ENCODE data around the gene LRTM1. TPM values are rescaled to one million over a fixed set of nuclear protein-coding genes. Genes with fewer than 3 reads are reported as not detected.

LRTM1 gene
- total RNA-seq, 2 donors from 2014 or later = 2.0 TPM; not detected in 1

GRCh38 chr3:54949491-54950044, 21.7 kb upstream of the LRTM1 start:
- Histone ChIP-seq H3K4me1 (replicated peaks) (no peaks in the 10 kb centered on the region), H3K27ac (no peak overlapping the region), H3K4me3 (no peak overlapping the region), H3K36me3 (no peaks in the 10 kb centered on the region), H3K27me3 (replicated peaks; ENCODE audit: insufficient read depth) (no peaks in the 10 kb centered on the region), H3K9me3 (no peaks in the 10 kb centered on the region)
- intact Hi-C loops (cut with DNase I) = loop anchor here (5.0 to 10.0 kb wide), 4 partner anchors 57 to 775 kb away; no protein-coding TSS in a partner anchor
- no peak for DNase-seq (ENCODE audit: low spot score)
- 66% methylated on average over 4 of the region's 4 CpGs for WGBS
- TF ChIP-seq POLR2A (IDR thresholded peaks at IDR 0.05) (no peak), CTCF (IDR thresholded peaks at IDR 0.05) (no peak)

GRCh38 chr3:54941690-54942362, 14.0 kb upstream of the LRTM1 start:
- Histone ChIP-seq H3K36me3 (no peaks in the 10 kb centered on the region), H3K27me3 (replicated peaks; ENCODE audit: insufficient read depth) (no peaks in the 10 kb centered on the region), H3K27ac (no peak overlapping the region), H3K4me1 (replicated peaks) (no peaks in the 10 kb centered on the region), H3K9me3 (no peaks in the 10 kb centered on the region), H3K4me3 (no peak overlapping the region)
- intact Hi-C loops (cut with DNase I) = no loop called here
- TF ChIP-seq POLR2AphosphoS5 (IDR thresholded peaks at IDR 0.05) (no peak), POLR2A (IDR thresholded peaks at IDR 0.05) (no peak), CTCF (IDR thresholded peaks at IDR 0.05) (no peak)
- WGBS = 80% methylated on average over 7 of the region's 7 CpGs
- no peak for DNase-seq (ENCODE audit: low spot score)

- Histone ChIP-seq H3K4me1 (replicated peaks) (no peaks in the 10 kb centered on the region), H3K4me3 (no peak overlapping the region), H3K27me3 (replicated peaks; ENCODE audit: insufficient read depth) (no peaks in the 10 kb centered on the region), H3K9me3 (no peaks in the 10 kb centered on the region), H3K36me3 (no peaks in the 10 kb centered on the region), H3K27ac (no peak overlapping the region)
- DNase-seq (ENCODE audit: low spot score) = no peak
- intact Hi-C loops (cut with DNase I) = no loop called here
- TF ChIP-seq CTCF (IDR thresholded peaks at IDR 0.05) = no peak
- TF ChIP-seq POLR2AphosphoS5 (IDR thresholded peaks at IDR 0.05) = no peak
- no peak for TF ChIP-seq POLR2A (IDR thresholded peaks at IDR 0.05)
- 35% methylated on average over 2 of the region's 2 CpGs for WGBS
Measured at GRCh38 chr3:54940971-54941370, 13.1 kb upstream of the LRTM1 start.

- H3K27ac ChIP-seq = no peak overlapping the region
- no peaks in the 10 kb centered on the region for H3K9me3 ChIP-seq
- intact Hi-C loops (cut with DNase I) = no loop called here
- H3K4me3 ChIP-seq = no peak overlapping the region
- TF ChIP-seq CTCF (IDR thresholded peaks at IDR 0.05) (no peak), POLR2AphosphoS5 (IDR thresholded peaks at IDR 0.05) (no peak), POLR2A (IDR thresholded peaks at IDR 0.05) (no peak)
- no peaks in the 10 kb centered on the region for H3K27me3 ChIP-seq (replicated peaks; ENCODE audit: insufficient read depth)
- DNase-seq (ENCODE audit: low spot score) = no peak
- WGBS = 51% methylated on average over 6 of the region's 6 CpGs
- no peaks in the 10 kb centered on the region for H3K36me3 ChIP-seq
- no peaks in the 10 kb centered on the region for H3K4me1 ChIP-seq (replicated peaks)
Measured at GRCh38 chr3:54939557-54940300, 11.9 kb upstream of the LRTM1 start.
